Thoracic aorta (tissue), 2 donors: Measurements from ENCODE around the gene TUBB3. TPM values are rescaled to one million over a fixed set of nuclear protein-coding genes. Genes with fewer than 3 reads are reported as not detected.
A peak's percentile ranks its signal among the peaks of the same experiment; 100 is the strongest.

Source experiments
- ATAC-seq: fragments of 150-250 bp; one replicate; pipeline ENCODE4 v1.8.0; 2017; ENCODE audit warnings: low read depth; ENCODE audit not compliant: insufficient number of reproducible peaks, low FRiP score
- DNase-seq: peaks from one replicate; pipeline ENCODE4 v3.0.0-alpha.2; 2020; ENCODE audit warnings: low spot score
- H3K27ac ChIP-seq, 2 donors: fragments of 200-600 bp; sonication (generic); 1 replicate in 1 of 2; 2 replicates in 1 of 2; pipeline ENCODE4 v1.5.1; 2016; ENCODE audit warnings: mild to moderate bottlenecking in 2 of 2, moderate library complexity in 2 of 2
- H3K27me3 ChIP-seq: fragments of 200-600 bp; sonication (generic); replicated peaks from 2 replicates; pipeline ENCODE4 v1.6.0; 2016; ENCODE audit warnings: mild to moderate bottlenecking; ENCODE audit not compliant: insufficient read depth
- H3K36me3 ChIP-seq: fragments of 200-600 bp; sonication (generic); one replicate; pipeline ENCODE4 v1.5.1; 2016
- H3K4me1 ChIP-seq, 2 donors: fragments of 200-600 bp; sonication (generic); 1 replicate in 1 of 2; 2 replicates in 1 of 2; pipeline versions ENCODE4 v1.5.1 to v1.6.0; 2016; ENCODE audit warnings: low read depth in 2 of 2, mild to moderate bottlenecking in 1 of 2; ENCODE audit not compliant: control insufficient read depth in 1 of 2
- H3K4me3 ChIP-seq: fragments of 200-600 bp; sonication (generic); 2 replicates; pipeline ENCODE4 v1.5.1; 2016; ENCODE audit warnings: mild to moderate bottlenecking
- H3K9me3 ChIP-seq: fragments of 200-600 bp; sonication (generic); 2 replicates; pipeline ENCODE4 v1.5.1; 2016
- total RNA-seq, 2 donors: library from RNA; depleted of rRNA; stranded (reverse); fragments of >200 nt; gene quantifications; one replicate each; pipeline versions ENCODE4 v1.1.0 to v1.2.3, GENCODE V29; 2016
- TF ChIP-seq, protein P1 (sequence below): fragments of 200-600 bp; sonication (generic); IDR thresholded peaks from one replicate; pipeline ENCODE4 v1.5.1; 2019; ENCODE audit warnings: antibody characterized with exemption

The TUBB3 gene
- total RNA-seq, 2 donors from 2014 or later: 4.2 to 18.0 TPM

DNA sequence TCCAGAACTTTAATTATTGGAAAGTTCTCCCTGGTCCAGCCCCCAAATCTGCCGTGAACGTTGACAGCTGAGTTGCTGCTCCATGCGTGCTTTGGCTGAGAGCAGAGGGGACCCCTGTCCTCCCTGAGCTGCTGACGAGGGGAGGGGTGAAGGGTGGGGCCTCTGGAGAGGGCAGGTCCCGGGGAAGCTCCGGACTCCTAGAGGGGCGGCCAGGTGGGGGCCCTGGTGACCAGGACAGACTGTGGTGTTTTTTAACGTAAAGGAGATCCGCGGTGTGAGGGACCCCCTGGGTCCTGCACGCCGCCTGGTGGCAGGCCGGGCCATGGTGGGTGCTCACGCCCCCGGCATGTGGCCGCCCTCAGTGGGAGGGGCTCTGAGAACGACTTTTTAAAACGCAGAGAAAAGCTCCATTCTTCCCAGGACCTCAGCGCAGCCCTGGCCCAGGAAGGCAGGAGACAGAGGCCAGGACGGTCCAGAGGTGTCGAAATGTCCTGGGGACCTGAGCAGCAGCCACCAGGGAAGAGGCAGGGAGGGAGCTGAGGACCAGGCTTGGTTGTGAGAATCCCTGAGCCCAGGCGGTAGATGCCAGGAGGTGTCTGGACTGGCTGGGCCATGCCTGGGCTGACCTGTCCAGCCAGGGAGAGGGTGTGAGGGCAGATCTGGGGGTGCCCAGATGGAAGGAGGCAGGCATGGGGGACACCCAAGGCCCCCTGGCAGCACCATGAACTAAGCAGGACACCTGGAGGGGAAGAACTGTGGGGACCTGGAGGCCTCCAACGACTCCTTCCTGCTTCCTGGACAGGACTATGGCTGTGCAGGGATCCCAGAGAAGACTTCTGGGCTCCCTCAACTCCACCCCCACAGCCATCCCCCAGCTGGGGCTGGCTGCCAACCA lies 4.4 kb upstream of the TUBB3 start, which contains the start of gene MC1R:
Gene MC1R, plus strand, starts transcription at position 410 of the 895 bp plus-strand sequence. Its CDS starts 397 bp downstream, at position 807.
- Histone ChIP-seq H3K4me1 (peaks cover 16 to 57% of the 10 kb centered on the region in 2 donors), H3K27ac (no peak within 1 kb of the TSS), H3K36me3 (no peaks in the 10 kb centered on the region), H3K27me3 (peaks cover 3% of the 10 kb centered on the region), H3K9me3 (no peaks in the 10 kb centered on the region), H3K4me3 (peak within 1 kb of the TSS; percentile 66)
- TF ChIP-seq, protein P1, sequence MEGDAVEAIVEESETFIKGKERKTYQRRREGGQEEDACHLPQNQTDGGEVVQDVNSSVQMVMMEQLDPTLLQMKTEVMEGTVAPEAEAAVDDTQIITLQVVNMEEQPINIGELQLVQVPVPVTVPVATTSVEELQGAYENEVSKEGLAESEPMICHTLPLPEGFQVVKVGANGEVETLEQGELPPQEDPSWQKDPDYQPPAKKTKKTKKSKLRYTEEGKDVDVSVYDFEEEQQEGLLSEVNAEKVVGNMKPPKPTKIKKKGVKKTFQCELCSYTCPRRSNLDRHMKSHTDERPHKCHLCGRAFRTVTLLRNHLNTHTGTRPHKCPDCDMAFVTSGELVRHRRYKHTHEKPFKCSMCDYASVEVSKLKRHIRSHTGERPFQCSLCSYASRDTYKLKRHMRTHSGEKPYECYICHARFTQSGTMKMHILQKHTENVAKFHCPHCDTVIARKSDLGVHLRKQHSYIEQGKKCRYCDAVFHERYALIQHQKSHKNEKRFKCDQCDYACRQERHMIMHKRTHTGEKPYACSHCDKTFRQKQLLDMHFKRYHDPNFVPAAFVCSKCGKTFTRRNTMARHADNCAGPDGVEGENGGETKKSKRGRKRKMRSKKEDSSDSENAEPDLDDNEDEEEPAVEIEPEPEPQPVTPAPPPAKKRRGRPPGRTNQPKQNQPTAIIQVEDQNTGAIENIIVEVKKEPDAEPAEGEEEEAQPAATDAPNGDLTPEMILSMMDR: peak; percentile 34
- ATAC-seq (no peak), DNase-seq (no peak)

DNA sequence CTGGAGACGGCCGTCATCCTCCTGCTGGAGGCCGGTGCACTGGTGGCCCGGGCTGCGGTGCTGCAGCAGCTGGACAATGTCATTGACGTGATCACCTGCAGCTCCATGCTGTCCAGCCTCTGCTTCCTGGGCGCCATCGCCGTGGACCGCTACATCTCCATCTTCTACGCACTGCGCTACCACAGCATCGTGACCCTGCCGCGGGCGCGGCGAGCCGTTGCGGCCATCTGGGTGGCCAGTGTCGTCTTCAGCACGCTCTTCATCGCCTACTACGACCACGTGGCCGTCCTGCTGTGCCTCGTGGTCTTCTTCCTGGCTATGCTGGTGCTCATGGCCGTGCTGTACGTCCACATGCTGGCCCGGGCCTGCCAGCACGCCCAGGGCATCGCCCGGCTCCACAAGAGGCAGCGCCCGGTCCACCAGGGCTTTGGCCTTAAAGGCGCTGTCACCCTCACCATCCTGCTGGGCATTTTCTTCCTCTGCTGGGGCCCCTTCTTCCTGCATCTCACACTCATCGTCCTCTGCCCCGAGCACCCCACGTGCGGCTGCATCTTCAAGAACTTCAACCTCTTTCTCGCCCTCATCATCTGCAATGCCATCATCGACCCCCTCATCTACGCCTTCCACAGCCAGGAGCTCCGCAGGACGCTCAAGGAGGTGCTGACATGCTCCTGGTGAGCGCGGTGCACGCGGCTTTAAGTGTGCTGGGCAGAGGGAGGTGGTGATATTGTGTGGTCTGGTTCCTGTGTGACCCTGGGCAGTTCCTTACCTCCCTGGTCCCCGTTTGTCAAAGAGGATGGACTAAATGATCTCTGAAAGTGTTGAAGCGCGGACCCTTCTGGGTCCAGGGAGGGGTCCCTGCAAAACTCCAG lies 3.4 kb upstream of the TUBB3 start:
- H3K9me3 ChIP-seq: no peaks in the 10 kb centered on the region
- H3K4me3 ChIP-seq: no peak overlapping the region
- DNase-seq: no peak
- TF ChIP-seq, protein P1: no peak
- no peak for ATAC-seq
- no peak overlapping the region for H3K27ac ChIP-seq
- H3K27me3 ChIP-seq: peaks cover 7% of the 10 kb centered on the region
- no peaks in the 10 kb centered on the region for H3K36me3 ChIP-seq
- H3K4me1 ChIP-seq: peaks cover 20 to 61% of the 10 kb centered on the region in 2 donors

DNA sequence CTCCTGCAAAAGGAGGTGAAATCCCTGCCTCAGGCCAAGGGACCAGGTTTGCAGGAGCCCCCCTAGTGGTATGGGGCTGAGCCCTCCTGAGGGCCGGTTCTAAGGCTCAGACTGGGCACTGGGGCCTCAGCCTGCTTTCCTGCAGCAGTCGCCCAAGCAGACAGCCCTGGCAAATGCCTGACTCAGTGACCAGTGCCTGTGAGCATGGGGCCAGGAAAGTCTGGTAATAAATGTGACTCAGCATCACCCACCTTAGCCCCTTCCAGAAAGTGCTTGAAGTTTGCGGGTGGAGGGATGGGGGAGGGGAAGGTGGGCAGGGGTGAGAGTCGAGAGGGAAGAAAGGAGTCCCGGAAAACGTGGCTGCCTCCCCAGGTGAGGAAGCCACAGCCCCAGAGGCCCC lies 2.4 kb upstream of the TUBB3 start:
- TF ChIP-seq, protein P1: no peak
- Histone ChIP-seq H3K27me3 (peaks cover 7% of the 10 kb centered on the region), H3K4me3 (no peak overlapping the region), H3K9me3 (no peaks in the 10 kb centered on the region), H3K36me3 (no peaks in the 10 kb centered on the region), H3K4me1 (peaks cover 22 to 66% of the 10 kb centered on the region in 2 donors), H3K27ac (peak overlapping the region; percentile 78 to 79)
- ATAC-seq (no peak), DNase-seq (no peak)

DNA sequence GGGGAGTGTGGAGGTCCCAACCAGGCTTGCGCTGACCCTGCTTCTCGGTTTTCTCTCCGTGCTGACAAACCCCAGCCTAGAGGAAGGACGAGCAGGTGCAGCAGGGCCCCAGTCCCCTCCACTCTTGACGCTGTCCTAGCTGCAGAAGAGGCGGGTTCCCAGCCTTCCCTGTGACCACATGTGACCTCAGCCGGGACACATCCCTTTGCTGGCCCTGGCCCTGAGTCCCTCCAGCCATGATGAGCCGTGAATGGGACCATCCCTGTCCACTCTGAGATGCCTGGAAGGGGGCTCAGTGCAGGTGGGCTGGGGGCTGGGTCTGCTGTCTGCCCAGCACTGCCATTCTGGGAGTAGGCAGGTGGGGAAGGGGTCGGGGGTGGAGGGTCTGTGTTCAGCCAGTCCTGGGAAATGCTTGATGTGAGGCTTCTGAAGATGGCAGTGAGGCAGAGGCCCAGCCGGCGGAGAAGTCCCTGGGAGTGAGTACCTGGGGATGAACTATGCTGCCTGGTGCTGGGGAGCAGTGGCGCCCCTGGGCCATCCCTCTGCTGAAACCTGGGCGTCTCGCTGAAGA lies 1.9 kb upstream of the TUBB3 start:
- H3K4me3 ChIP-seq: peak overlapping the region; percentile 93

More for the DNA sequence above, 1.9 kb upstream of the TUBB3 start:
- DNase-seq (no peak), ATAC-seq (no peak)
- no peaks in the 10 kb centered on the region for H3K36me3 ChIP-seq
- H3K4me1 ChIP-seq: peaks cover 25 to 71% of the 10 kb centered on the region in 2 donors
- no peaks in the 10 kb centered on the region for H3K9me3 ChIP-seq
- peaks cover 7% of the 10 kb centered on the region for H3K27me3 ChIP-seq
- TF ChIP-seq, protein P1: no peak
- peak overlapping the region; percentile 78 to 79 for H3K27ac ChIP-seq
